Activated naive CD4-positive, alpha-beta T cell treated with anti-CD3 and anti-CD28 coated beads, Interleukin-2, amount 50 U/mL, for 72 hours (primary cell): ENCODE data around the gene GPAT3. TPM values are rescaled to one million over a fixed set of nuclear protein-coding genes. Genes with fewer than 3 reads are reported as not detected.
"Not testable (repeated sequence)": the region's sequence is repeated elsewhere in the genome, so short reads cannot be mapped to it uniquely, and the experiment has no call there.

Experiments
- ATAC-seq, 2 donors: fragments of 150-1000 bp; cut with Tn5 transposase; 2 replicates each; pipeline ENCODE4 v1.10.0; 2021; ENCODE audit warnings: mild to moderate bottlenecking in 2 of 2, moderate library complexity in 2 of 2
- DNase-seq, 2 donors: peaks; one replicate each; pipeline ENCODE4 v3.0.0; 2021 to 2022; ENCODE audit warnings: low spot score in 2 of 2
- H3K27ac Mint-ChIP-seq, 2 donors: one replicate each; pipeline ENCODE4 v1.8.0; 2022; ENCODE audit warnings: mild to moderate bottlenecking in 2 of 2, mixed read lengths in 2 of 2
- H3K36me3 Mint-ChIP-seq, 2 donors: one replicate each; pipeline ENCODE4 v1.8.0; 2022; ENCODE audit warnings: mixed read lengths in 2 of 2
- H3K9me3 Mint-ChIP-seq, 2 donors: one replicate each; pipeline ENCODE4 v1.8.0; 2022; ENCODE audit warnings: mixed read lengths in 2 of 2
- total RNA-seq, 2 donors: library from RNA; stranded (reverse); gene quantifications; one replicate each; pipeline ENCODE4 v1.2.3, GENCODE V29; 2022

Gene GPAT3
- total RNA-seq, 2 donors from 2014 or later: 0.74 to 1.0 TPM

DNA sequence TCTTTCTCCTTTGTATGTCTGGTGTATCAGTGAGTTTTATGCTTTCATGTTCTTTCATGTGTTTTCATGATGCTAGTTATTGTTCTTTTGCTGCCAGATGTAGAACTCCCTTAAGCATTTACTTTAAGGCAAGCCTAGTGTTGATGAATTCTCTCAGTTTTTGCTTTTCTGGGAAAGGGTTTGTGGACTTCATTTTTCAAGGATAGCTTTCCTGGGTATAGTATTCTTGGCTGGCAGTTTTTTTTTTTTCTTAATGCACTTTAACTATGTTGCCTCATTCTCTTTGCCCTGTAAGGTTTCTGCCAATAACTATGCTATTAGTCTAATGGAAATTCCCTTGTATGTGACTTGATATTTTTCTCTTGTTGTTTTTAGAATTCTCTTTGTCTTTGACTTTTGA, 77.1 kb downstream of the GPAT3 start:
- Mint-ChIP-seq H3K9me3 (peaks cover 14 to 23% of the 10 kb centered on the region in 2 donors), H3K27ac (no peak overlapping the region), H3K36me3 (peaks cover 8 to 25% of the 10 kb centered on the region in 2 donors)
- ATAC-seq: no peak
- no peak for DNase-seq

DNA sequence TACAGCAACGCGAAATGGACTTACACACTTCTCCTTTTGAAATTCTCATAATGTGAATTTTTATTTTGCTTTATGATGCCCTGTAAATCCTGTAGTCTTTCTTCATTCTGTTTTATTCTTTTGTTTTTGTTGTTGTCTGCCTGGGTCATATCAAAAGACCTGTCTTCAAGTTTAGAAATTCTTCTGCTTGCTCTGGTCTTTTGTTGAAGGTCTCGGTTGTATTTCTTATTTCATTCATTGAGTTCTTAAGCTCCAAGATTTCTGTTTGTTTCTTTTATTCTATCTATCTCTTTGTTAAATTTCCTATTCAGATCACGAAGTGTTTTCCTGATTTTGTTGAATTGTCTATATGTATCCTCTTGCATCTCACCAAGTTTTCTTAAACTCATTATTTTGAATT, 78.1 kb downstream of the GPAT3 start:
- ATAC-seq (no peak), DNase-seq (no peak)
- peaks cover 8 to 25% of the 10 kb centered on the region in 2 donors for H3K36me3 Mint-ChIP-seq
- no peak overlapping the region for H3K27ac Mint-ChIP-seq
- peaks cover 14 to 23% of the 10 kb centered on the region in 2 donors for H3K9me3 Mint-ChIP-seq

DNA sequence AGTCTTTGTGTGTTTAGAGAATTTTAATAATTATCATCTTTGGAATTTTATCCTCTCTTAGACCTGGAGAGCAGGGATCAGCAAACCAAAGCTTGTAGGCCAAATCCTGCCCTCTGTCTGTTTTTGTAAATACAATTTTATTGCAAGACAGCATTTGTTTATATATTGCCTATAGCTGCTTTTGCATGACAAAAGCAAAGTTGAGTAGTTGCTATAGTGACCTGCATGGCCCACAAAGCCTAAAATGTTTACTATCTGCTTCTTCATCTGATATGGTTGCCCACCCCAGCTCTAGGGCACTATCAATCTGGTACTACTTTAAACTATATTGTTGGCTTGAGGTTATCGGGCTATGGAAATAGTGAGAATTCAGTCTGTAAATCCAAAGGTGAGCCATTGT, 80.3 kb downstream of the GPAT3 start:
- Mint-ChIP-seq H3K36me3 (peaks cover 19 to 30% of the 10 kb centered on the region in 2 donors), H3K27ac (no peak overlapping the region), H3K9me3 (peaks cover 28 to 35% of the 10 kb centered on the region in 2 donors)
- no peak for ATAC-seq
- DNase-seq: no peak

DNA sequence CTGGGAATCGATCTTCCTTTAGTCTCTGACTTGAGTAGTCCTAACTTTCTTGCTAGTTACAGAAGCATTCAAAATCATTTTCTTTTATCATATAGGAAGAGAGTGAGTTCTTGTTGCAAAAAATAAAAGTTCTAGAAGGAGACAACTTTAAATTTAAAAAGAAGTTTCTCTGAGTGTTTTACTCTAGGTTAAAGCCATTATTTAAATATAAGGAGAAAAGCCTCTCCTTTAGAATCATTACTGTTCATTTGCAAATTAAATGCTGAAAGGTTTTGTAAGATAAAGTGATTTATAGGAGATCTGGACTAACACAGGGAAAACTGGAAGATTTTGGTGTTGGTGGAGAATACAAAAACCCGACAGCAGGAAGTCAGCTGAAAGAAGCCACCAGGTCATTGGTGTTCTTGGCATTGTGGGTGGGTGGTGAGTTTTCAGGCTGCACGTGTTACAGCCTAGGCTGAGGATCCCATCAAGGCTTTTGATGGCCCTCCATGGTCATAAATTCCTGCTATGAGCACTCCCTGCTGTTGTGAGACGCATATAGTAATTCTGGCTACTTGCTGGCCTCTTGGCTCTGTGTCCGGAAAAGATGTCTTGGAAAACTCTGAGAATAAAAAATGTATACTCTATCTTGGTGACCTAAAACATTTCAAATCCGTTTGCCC, 81.6 kb downstream of the GPAT3 start:
- Mint-ChIP-seq H3K27ac (no peak overlapping the region), H3K36me3 (peaks cover 27 to 41% of the 10 kb centered on the region in 2 donors), H3K9me3 (peaks cover 32 to 42% of the 10 kb centered on the region in 2 donors)
- DNase-seq (no peak), ATAC-seq (no peak)

DNA sequence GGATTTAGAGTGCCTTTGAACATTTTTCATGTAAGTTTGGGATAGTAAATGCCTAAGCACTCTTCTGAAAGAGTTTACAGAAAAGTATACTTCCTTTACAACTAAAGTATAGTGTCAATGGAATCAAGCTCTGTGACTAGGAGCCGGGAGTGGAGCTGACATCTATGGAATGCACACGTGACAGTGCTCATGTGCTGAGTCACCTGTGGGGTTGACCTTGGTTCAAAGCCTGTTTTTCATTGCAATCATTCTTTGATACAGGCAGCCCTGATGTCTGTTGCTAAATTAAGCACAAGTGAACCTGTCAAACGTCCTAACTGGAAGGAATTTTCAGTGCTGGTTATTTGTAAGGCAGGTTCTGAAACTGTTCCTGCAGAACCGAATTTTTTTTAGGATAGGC, 82.5 kb downstream of the GPAT3 start:
- peaks cover 25 to 35% of the 10 kb centered on the region in 2 donors for H3K9me3 Mint-ChIP-seq
- H3K27ac Mint-ChIP-seq: no peak overlapping the region
- peaks cover 33% of the 10 kb centered on the region in 2 donors for H3K36me3 Mint-ChIP-seq
- DNase-seq (no peak), ATAC-seq (no peak)

DNA sequence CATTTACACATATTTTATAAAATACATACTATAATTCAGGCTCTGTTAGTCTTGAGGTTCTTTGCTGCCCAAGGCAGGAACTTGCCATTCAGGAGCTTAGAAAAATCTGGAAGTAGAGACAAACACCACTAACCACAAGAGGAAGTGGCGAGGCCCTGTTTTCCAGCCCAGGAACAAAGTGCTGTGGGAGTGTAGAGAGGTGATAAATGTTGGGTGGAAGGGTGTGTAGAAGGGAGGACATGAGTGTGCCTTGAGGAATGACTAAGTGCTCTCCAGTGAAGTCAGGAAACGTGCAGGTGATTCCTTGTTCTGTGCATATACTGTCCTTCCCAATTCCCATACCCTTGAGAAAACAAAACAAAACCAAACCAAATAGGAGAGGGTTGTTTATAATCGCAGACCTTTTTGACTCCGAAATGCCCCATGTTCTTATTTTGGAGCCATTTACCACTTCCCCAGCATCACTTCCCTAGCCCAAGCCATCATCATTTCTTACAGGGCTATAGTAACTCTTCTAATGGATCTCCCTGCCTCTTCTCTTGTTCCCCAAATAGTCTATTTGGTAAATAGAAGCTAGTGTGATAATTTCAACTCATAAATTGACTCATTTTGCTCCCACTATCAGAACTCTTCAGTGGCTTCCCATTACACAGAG, 83.2 kb downstream of the GPAT3 start:
- H3K36me3 Mint-ChIP-seq: peaks cover 26 to 28% of the 10 kb centered on the region in 2 donors
- peaks cover 19 to 31% of the 10 kb centered on the region in 2 donors for H3K9me3 Mint-ChIP-seq
- DNase-seq (no peak), ATAC-seq (no peak)
- H3K27ac Mint-ChIP-seq: no peak overlapping the region

DNA sequence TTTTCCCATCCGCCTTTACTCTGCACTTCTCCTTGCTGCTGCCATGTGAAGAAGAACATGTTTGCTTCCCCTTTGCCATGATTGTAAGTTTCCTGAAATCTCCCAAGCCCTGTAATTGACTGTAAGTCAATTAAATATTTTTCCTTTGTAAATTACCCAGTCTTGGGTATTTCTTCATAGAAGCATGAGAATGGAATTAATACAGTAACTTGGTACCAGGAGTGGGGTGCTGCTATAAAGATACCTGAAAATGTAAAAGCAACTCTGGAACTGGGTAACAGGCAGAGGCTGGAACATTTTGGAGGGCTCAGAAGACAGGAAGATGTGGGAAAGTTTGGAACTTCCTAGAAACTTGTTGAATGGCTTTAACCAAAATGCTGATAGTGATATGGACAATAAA, 86.2 kb downstream of the GPAT3 start:
- Mint-ChIP-seq H3K36me3 (peaks cover 17 to 24% of the 10 kb centered on the region in 2 donors), H3K9me3 (peaks cover 17 to 29% of the 10 kb centered on the region in 2 donors)
- not testable (repeated sequence) for DNase-seq, H3K27ac Mint-ChIP-seq, ATAC-seq

DNA sequence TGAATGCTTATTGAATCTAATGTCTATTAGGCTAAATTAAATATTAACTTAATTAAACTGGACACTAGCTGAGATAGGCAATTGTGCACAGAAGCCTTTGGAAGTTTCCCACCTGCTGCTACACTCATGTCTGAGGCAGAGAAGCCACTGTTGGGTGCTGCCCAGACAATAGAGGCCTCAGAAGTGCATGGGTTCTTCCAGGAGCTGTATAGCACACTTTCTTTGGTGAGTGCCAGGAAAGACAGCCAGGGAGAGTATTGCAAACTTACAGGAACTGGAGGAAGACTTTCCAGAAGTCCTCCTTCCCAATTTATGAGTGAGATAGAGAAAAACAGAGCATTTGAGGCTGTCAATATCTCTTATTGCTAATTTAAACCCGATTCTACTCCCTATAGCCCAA, 89.9 kb downstream of the GPAT3 start:
- DNase-seq: no peak
- no peak for ATAC-seq
- no peak overlapping the region for H3K27ac Mint-ChIP-seq
- peaks cover 13 to 17% of the 10 kb centered on the region in 2 donors for H3K36me3 Mint-ChIP-seq
- H3K9me3 Mint-ChIP-seq: peaks cover 12 to 16% of the 10 kb centered on the region in 2 donors

DNA sequence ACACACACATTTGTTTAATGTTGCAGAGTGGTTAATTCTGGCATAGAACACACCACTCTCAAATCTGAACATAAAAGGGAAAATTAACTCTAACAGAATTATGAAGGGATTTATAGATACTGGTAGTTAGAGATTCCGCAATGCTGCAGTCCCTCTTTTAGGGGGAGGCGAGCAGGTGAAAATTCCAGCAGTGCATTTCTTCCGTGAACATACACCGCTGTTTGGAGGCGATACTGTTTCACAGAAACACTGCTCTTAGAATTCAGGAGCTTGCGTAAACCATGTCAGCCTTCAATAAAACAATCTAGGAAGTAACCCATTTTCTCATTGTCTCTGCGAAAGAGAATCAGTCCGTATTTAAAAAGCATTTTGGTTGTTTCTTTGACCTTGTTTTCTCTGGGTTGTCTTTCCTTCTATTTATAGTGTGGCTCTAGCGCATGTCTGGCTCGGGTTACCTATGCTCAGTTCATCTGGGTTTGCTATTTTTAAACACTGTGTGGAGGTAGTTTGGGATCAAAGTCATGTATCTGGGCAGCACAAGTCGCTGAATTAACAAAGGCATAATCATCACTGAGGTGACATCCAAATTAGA, 90.4 kb downstream of the GPAT3 start:
- peaks cover 12 to 13% of the 10 kb centered on the region in 2 donors for H3K36me3 Mint-ChIP-seq
- no peak for DNase-seq
- H3K27ac Mint-ChIP-seq: no peak overlapping the region
- ATAC-seq: no peak
- peaks cover 8 to 11% of the 10 kb centered on the region in 2 donors for H3K9me3 Mint-ChIP-seq

DNA sequence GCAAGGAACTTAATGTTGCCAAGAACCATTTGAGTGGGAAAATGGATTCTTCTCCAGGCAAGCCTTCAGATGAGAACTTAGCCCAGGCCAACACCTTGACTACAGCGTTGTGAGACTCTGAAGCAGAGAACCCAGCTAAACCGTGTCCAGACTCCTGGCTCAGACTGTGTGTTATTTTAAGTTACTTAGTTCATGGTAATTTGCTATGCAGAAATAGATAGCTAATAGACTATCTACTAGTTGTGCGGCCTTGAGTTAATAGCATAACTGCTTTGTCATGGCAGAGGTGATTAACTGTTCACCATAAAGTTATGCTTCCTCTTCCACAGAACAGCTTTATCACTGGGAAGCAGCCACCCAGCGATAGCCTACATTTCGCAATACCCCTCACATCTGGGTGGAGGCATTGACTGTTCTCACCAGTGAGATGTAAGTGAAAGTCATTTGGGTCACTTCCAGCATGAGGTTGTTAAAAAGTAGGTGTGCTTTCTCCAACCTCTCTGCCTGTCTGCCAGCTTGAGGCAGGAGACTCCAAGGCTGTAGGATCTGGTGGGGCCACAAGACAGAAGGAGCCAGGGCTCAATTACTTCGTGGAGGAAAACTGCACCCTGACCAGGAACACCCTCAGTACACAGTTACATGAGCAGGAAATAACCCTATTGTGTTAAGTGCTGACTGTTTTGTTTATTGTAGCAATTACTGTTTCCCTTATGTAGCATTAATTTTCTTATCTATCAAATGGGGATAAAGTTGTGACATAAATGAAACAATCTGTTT, 94.2 kb downstream of the GPAT3 start:
- H3K9me3 Mint-ChIP-seq: no peaks in the 10 kb centered on the region
- H3K27ac Mint-ChIP-seq: no peak overlapping the region
- ATAC-seq (peak in 1 of 2 donors; percentile 20), DNase-seq (no peak)
- H3K36me3 Mint-ChIP-seq: no peaks in the 10 kb centered on the region

DNA sequence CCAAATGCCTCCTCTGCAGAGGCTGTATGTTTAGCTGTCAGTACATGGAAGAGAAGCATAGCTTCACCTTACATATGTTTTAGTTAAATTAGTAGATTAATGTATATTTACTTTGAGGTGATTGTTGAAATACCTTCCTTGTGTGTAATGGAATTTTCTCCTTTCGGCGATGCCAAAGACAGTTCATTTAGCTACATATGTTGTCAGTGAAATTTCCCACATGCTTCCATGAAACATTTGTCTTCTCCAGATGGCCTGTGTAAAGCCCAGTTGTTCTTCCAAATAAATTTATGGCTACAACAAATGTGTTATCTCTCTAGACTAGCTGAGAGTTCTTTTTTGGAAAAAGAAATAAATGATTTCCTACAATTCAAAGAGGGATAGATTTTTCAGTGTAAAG, 95.2 kb downstream of the GPAT3 start:
- Mint-ChIP-seq H3K9me3 (no peaks in the 10 kb centered on the region), H3K27ac (no peak overlapping the region), H3K36me3 (no peaks in the 10 kb centered on the region)
- no peak for DNase-seq
- no peak for ATAC-seq

DNA sequence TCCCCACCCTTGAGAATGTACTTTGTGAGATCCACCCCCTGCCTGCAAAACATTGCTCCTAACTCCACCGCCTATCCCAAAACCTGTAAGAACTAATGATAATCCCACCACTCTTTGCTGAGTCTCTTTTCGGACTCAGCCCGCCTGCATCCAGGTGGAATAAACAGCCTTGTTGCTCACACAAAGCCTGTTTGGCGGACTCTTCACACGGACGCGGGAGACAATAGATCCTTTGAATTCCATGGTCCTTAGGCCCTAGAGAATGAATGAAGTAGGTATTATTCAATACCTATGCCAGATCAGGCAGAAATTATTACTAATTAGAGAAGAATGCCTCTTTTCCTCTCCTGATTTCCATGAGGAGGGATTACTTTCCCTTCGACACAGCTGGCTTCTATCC, 101.0 kb downstream of the GPAT3 start:
- no peak for DNase-seq
- H3K9me3 Mint-ChIP-seq: no peaks in the 10 kb centered on the region
- no peaks in the 10 kb centered on the region for H3K36me3 Mint-ChIP-seq
- H3K27ac Mint-ChIP-seq: no peak overlapping the region
- no peak for ATAC-seq

DNA sequence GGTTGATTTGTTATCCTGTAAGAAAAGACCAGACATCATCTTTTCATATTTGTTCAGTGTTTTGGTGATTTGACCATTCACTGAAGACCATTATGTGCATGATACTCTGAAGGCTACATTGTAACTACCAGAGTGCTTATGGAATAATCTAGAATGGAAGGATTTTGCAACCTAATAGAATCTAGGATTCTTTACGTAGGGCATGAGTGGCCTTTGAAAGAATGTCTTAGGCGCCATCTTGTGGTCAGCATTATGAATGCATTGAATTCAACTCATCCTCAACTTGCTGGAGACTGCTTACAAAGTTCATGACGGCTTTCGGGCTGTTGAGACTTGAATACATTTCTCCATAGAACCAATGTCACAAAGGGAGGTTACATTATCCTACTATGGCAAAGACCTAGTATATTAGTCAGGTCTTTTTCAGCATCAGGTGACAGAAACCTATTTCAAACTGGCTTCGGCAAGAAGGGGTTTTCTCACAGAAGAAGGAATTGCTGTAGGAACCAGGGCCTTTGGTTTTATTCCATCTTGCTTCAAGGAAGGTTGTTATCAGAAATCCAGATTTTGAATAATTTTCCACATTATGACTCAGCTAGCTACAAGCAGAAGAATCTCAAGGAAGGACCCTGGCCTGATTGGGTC, 104.1 kb downstream of the GPAT3 start:
- DNase-seq: peak in 1 of 2 donors; percentile 63
- Mint-ChIP-seq H3K36me3 (no peaks in the 10 kb centered on the region), H3K27ac (no peak overlapping the region), H3K9me3 (no peaks in the 10 kb centered on the region)
- ATAC-seq: peak; percentile 64 to 67

DNA sequence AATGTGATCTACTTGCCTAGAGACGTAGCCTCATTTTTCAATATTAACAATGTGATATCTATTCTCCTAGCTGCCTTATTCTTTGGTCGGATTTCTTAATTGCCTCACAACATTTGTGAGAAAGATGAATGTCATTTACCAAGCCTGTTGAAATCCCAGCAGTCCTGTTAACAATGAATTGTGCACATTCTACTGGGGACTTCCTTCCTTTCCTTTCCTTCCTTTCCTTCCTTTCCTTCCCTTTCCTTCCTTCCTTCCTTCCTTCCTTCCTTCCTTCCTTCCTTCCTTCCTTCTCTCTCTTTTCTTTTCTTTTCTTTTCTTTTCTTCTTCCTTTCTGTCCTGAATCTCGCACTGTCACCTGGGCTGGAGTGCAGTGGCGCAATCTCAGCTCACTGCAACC, 107.1 kb downstream of the GPAT3 start:
- DNase-seq (no peak), ATAC-seq (no peak)
- no peaks in the 10 kb centered on the region for H3K9me3 Mint-ChIP-seq
- no peak overlapping the region for H3K27ac Mint-ChIP-seq
- H3K36me3 Mint-ChIP-seq: no peaks in the 10 kb centered on the region

DNA sequence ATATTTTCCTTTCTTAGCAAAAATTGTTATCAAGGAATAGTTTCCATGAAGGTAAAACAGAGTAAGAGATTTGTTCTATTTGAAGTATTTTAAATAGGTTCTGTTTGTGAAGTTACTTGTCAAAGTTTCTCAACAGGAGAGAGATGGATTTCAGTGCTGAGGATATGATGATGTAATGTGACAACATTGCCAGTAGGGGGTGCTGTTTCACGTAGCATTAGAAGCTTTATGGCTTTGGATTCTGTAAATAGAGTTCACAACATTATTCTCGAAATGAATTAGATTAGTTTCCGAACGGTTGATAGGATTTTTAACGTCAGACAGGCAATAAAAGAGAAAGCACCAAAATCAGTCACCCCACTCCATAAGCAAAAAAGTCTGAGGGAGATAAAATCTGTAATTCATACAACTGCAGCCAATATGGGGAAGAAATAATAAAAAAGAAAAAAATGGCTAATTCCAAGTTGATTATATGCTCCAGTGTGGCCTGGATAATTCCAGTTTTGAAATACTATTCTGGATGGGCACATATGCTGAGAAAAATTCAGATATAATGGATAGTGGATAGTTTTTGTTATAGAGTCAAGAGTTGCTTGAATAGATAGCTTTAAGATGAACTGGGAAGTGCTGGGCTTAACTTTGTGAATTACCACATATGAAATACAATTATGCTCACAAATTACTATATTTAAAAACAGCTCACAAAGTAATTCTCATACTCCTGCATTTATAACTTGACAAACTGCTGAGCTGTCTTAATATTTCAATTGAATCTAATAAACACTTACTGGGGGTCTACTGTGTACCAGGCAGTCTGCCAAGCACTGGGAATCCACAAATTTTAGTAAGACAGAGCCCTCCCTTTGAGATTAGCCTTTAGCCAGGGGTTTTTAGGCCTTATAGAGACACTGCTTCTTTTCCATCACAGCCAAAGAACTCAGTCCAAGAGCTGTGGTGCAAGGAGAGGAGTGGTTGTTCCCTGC, 109.1 kb downstream of the GPAT3 start:
- peak in 1 of 2 donors; percentile 52 for DNase-seq
- Mint-ChIP-seq H3K27ac (no peak overlapping the region), H3K36me3 (no peaks in the 10 kb centered on the region), H3K9me3 (no peaks in the 10 kb centered on the region)
- peak; percentile 49 to 75 for ATAC-seq
